Pancreas (tissue), 10 donors: Measurements from ENCODE around the gene SLC26A11. TPM values are rescaled to one million over a fixed set of nuclear protein-coding genes. Genes with fewer than 3 reads are reported as not detected.
A peak's percentile ranks its signal among the peaks of the same experiment; 100 is the strongest.
"Not testable (repeated sequence)": the region's sequence is repeated elsewhere in the genome, so short reads cannot be mapped to it uniquely, and the experiment has no call there.

Experiments
- ATAC-seq, 4 donors: fragments of 200-7000 bp; cut with Tn5 transposase; one replicate each; pipeline versions ENCODE4 v1.8.0 to v1.9.1; 2020; ENCODE audit warnings: mild to moderate bottlenecking in 4 of 4, moderate library complexity in 4 of 4
- DNase-seq, 6 donors: peaks; one replicate each; pipeline ENCODE4 v3.0.0-alpha.2; 2020
- FAIRE-seq: peaks from 2 replicates; lab custom pipeline; 2012; peaks lifted over from hg19 to GRCh38; lab: Jason Lieb, UNC
- H3K27ac ChIP-seq, 4 donors: fragments of 200-600 bp; sonication (generic); 1 replicate in 3 of 4; 2 replicates in 1 of 4; pipeline versions ENCODE4 v1.5.0 to v1.8.0; 2020
- H3K27me3 ChIP-seq, 4 donors: fragments of 200-600 bp; one replicate each; pipeline ENCODE4 v1.8.0; 2021
- H3K36me3 ChIP-seq, 3 donors: fragments of 200-600 bp; sonication (generic) in 1 of 3; one replicate each; pipeline versions ENCODE4 v1.5.0 to v1.8.0; 2020 to 2021
- H3K4me1 ChIP-seq, 3 donors: fragments of 200-600 bp; one replicate each; pipeline ENCODE4 v1.8.0; 2021
- H3K4me3 ChIP-seq, 4 donors: fragments of 200-600 bp; sonication (generic) in 2 of 4; one replicate each; pipeline versions ENCODE4 v1.5.0 to v1.8.0; 2020 to 2021
- H3K9me3 ChIP-seq, 4 donors: fragments of 200-600 bp; one replicate each; pipeline ENCODE4 v1.8.0; 2021
- CTCF ChIP-seq, 4 donors: fragments of 200-600 bp; sonication (generic) in 3 of 4; IDR thresholded peaks; one replicate each; pipeline versions ENCODE4 v1.5.0 to v1.8.0; 2021; ENCODE audit warnings: antibody characterized with exemption in 4 of 4
- WGBS, 2 donors: extraction: QIAGEN DNeasy Blood & Tissue Kit; methylation state at CpG; one replicate each; pipeline ENCODE4 v1.1.7; 2013; 5-methylcytosine and 5-hydroxymethylcytosine counted together
- intact Hi-C, 3 donors: fragments of 100-400 bp; cut with DNase I; formaldehyde crosslinking; loops; one replicate each; pipeline versions ENCODE4 v1.11.1 to v1.14.2; 2022
- polyA plus RNA-seq, 2 donors: library from polyadenylated mRNA; stranded (reverse); fragments of 200-250 nt; gene quantifications; one replicate each; pipeline ENCODE4 v1.2.3, GENCODE V29; 2013
- total RNA-seq, 6 donors: library from RNA; stranded (reverse); fragmentation: NEBNext Ultra II Directional in 4 of 6; extraction: Animal tissue kit (Norgen Biotek cat#: 25700) in 4 of 6; gene quantifications; one replicate each; pipeline versions ENCODE4 v1.2.1 to v1.2.4, GENCODE V29; 2021 to 2023
- donor health status: healthy with polysubstance abuse.
- donor health status: DM: no; HTN: no; CAD: no; lungs with moderate emphysema.
- donor health status: DM: no; HTN: no; CAD: no.
- donor health status: control.
- donor health status: control.
- donor health status: Bipolar disorder and iron deficiency.
- donor health status: DM: yes; HTN: yes; CAD: no.
- donor health status: DM: no; HTN: no; CAD: no.
- donor health status: DM: no; HTN: no; CAD: no.
- donor health status: DM: yes; HTN: yes; CAD: no.

The SLC26A11 gene
- total and polyA plus RNA-seq, 8 donors: 5.1 to 23.6 (median 8.8) TPM

GRCh38 chr17:80195141-80195540, 25.1 kb upstream of the SLC26A11 start:
- H3K4me3 ChIP-seq: no peak overlapping the region
- intact Hi-C loops: loop anchor here in 1 of 3 donors (10.0 kb wide), 1 partner anchor 60 kb away; no protein-coding TSS in a partner anchor
- TF ChIP-seq CTCF (IDR thresholded peaks at IDR 0.05): no peak
- H3K9me3 ChIP-seq: no peaks in the 10 kb centered on the region
- DNase-seq: no peak
- no peak for ATAC-seq
- no peaks in the 10 kb centered on the region for H3K27me3 ChIP-seq
- no peak for FAIRE-seq
- WGBS, 2 donors: 75 to 76% methylated on average over 12 to 14 of the region's 14 CpGs
- H3K4me1 ChIP-seq: no peaks in the 10 kb centered on the region
- H3K27ac ChIP-seq: no peak overlapping the region
- no peaks in the 10 kb centered on the region for H3K36me3 ChIP-seq

- DNase-seq (peak in 1 of 6 donors; percentile 46), FAIRE-seq (no peak), ATAC-seq (peak in 1 of 4 donors; percentile 29)
- peak; percentile 50 to 81 (median 70) for TF ChIP-seq CTCF (IDR thresholded peaks at IDR 0.05)
- WGBS, 2 donors: 42 to 47% methylated on average over 27 of the region's 27 CpGs
- Histone ChIP-seq H3K4me3 (no peak overlapping the region), H3K4me1 (no peaks in the 10 kb centered on the region), H3K9me3 (no peaks in the 10 kb centered on the region), H3K36me3 (no peaks in the 10 kb centered on the region), H3K27ac (no peak overlapping the region), H3K27me3 (no peaks in the 10 kb centered on the region)
- intact Hi-C loops: loop anchor here in 1 of 3 donors (10.0 kb wide), 1 partner anchor 59 kb away; no protein-coding TSS in a partner anchor
Measured at GRCh38 chr17:80195671-80196529, 24.3 kb upstream of the SLC26A11 start.

GRCh38 chr17:80196652-80197051, 23.6 kb upstream of the SLC26A11 start:
- no peak for FAIRE-seq
- Histone ChIP-seq H3K27ac (no peak overlapping the region), H3K36me3 (no peaks in the 10 kb centered on the region), H3K4me1 (no peaks in the 10 kb centered on the region), H3K4me3 (no peak overlapping the region), H3K27me3 (no peaks in the 10 kb centered on the region), H3K9me3 (no peaks in the 10 kb centered on the region)
- no peak for DNase-seq
- no peak for TF ChIP-seq CTCF (IDR thresholded peaks at IDR 0.05)
- ATAC-seq: no peak
- 88 to 94% methylated on average over 7 of the region's 7 CpGs for WGBS, 2 donors
- intact Hi-C loops: loop anchor here in 1 of 3 donors (10.0 kb wide), 1 partner anchor 58 kb away; no protein-coding TSS in a partner anchor

GRCh38 chr17:80198144-80198661, 22.0 kb upstream of the SLC26A11 start:
- DNase-seq: no peak
- peak in 1 of 4 donors; percentile 13 for ATAC-seq
- Histone ChIP-seq H3K36me3 (no peaks in the 10 kb centered on the region), H3K4me1 (no peaks in the 10 kb centered on the region), H3K27me3 (no peaks in the 10 kb centered on the region), H3K9me3 (no peaks in the 10 kb centered on the region), H3K27ac (no peak overlapping the region), H3K4me3 (no peak overlapping the region)
- FAIRE-seq: no peak
- TF ChIP-seq CTCF (IDR thresholded peaks at IDR 0.05): no peak
- 60 to 67% methylated on average over 26 to 27 of the region's 27 CpGs for WGBS, 2 donors
- intact Hi-C loops: loop anchor here in 1 of 3 donors (10.0 kb wide), 1 partner anchor 57 kb away; no protein-coding TSS in a partner anchor

GRCh38 chr17:80199295-80199694, 20.9 kb upstream of the SLC26A11 start:
- not testable (repeated sequence) for H3K9me3 ChIP-seq, H3K4me1 ChIP-seq, H3K27me3 ChIP-seq, H3K27ac ChIP-seq, H3K36me3 ChIP-seq, FAIRE-seq, H3K4me3 ChIP-seq, DNase-seq, ATAC-seq
- intact Hi-C loops: loop anchor here in 1 of 3 donors (10.0 kb wide), 1 partner anchor 56 kb away; no protein-coding TSS in a partner anchor
- 53% methylated on average over 6 of the region's 6 CpGs for WGBS, 2 donors
